H1 (cell line): ENCODE results near the gene ASB14. TPM values are rescaled to one million over a fixed set of nuclear protein-coding genes. Genes with fewer than 3 reads are reported as not detected.
A peak's percentile ranks its signal among the peaks of the same experiment; 100 is the strongest.

Experiments used
- CTCF ChIA-PET: fragments of 300-600 bp; sonication (Branson Sonifier 250); formaldehyde crosslinking; loops from one replicate; lab custom pipeline; 2021; ENCODE audit not compliant: partially characterized antibody; lab: Charles Lee
- POLR2A ChIA-PET: fragments of 300-600 bp; sonication (Branson Sonifier 250); formaldehyde crosslinking; loops from one replicate; lab custom pipeline; 2021; ENCODE audit warnings: inconsistent platforms; ENCODE audit not compliant: partially characterized antibody; lab: Charles Lee
- DNase-seq, 2 experiments: peaks; one replicate each; pipeline versions ENCODE4 v3.0.0 to v3.0.0-alpha.2; 2010 to 2022; ENCODE audit warnings: low spot score in 2 of 2, low read depth in 1 of 2, mixed read lengths in 1 of 2
- FAIRE-seq: peaks from 2 replicates; lab custom pipeline; 2011; peaks lifted over from hg19 to GRCh38; lab: Jason Lieb, UNC
- H2AFZ ChIP-seq: 2 replicates; pipeline ENCODE4 v1.8.1; 2012; ENCODE audit warnings: low read length, inconsistent platforms
- H2AK5ac ChIP-seq: 2 replicates; pipeline ENCODE4 v1.6.1; 2013; ENCODE audit warnings: low read depth, low read length
- H2BK120ac ChIP-seq: replicated peaks from 2 replicates; pipeline ENCODE3; 2013; ENCODE audit warnings: low read depth, low read length, inconsistent platforms
- H2BK12ac ChIP-seq: 2 replicates; pipeline ENCODE4 v1.6.1; 2013; ENCODE audit warnings: low read depth, low read length
- H2BK15ac ChIP-seq: 2 replicates; pipeline ENCODE4 v1.6.1; 2013; ENCODE audit warnings: low read length
- H2BK20ac ChIP-seq: 2 replicates; pipeline ENCODE4 v1.6.1; 2013; ENCODE audit warnings: low read length
- H2BK5ac ChIP-seq: 2 replicates; pipeline ENCODE4 v1.6.1; 2013; ENCODE audit warnings: low read depth, low read length
- H3K14ac ChIP-seq: 2 replicates; pipeline ENCODE4 v1.6.1; 2013; ENCODE audit warnings: inconsistent platforms; ENCODE audit not compliant: insufficient read length
- H3K18ac ChIP-seq: 2 replicates; pipeline ENCODE4 v1.6.1; 2013; ENCODE audit warnings: low read length; ENCODE audit errors: extremely low read depth
- H3K23ac ChIP-seq: 2 replicates; pipeline ENCODE4 v1.6.1; 2013; ENCODE audit warnings: inconsistent platforms; ENCODE audit not compliant: insufficient read length
- H3K23me2 ChIP-seq: 2 replicates; pipeline ENCODE4 v1.6.1; 2013; ENCODE audit warnings: low read depth, low read length
- H3K27ac ChIP-seq: 2 replicates; pipeline ENCODE4 v1.6.1; 2011; ENCODE audit warnings: low read depth, low read length, inconsistent platforms
- H3K27me3 ChIP-seq, 4 experiments: replicated peaks in 1 of 4; 1 replicate in 1 of 4; 2 replicates in 3 of 4; pipeline versions ENCODE4 v1.6.1 to v1.8.1; 2011 to 2013; ENCODE audit warnings: low read length in 3 of 4, mild to moderate bottlenecking in 3 of 4, inconsistent platforms in 2 of 4, mixed read lengths in 2 of 4, moderate library complexity in 1 of 4; ENCODE audit not compliant: control insufficient read depth in 3 of 4, insufficient read depth in 3 of 4; ENCODE audit errors: extremely low read depth in 1 of 4
- H3K36me3 ChIP-seq, 4 experiments: 2 replicates each; pipeline versions ENCODE4 v1.6.1 to v1.8.1; 2011 to 2013; ENCODE audit warnings: mild to moderate bottlenecking in 4 of 4, low read length in 3 of 4, moderate library complexity in 2 of 4, control low read depth in 1 of 4, inconsistent platforms in 1 of 4; ENCODE audit not compliant: insufficient read depth in 4 of 4, control insufficient read depth in 2 of 4
- H3K4ac ChIP-seq: replicated peaks from 2 replicates; pipeline ENCODE3; 2013; ENCODE audit warnings: low read length, low read depth, mixed read lengths, inconsistent platforms; ENCODE audit not compliant: insufficient read length
- H3K4me1 ChIP-seq, 4 experiments: replicated peaks in 1 of 4; 1 replicate in 1 of 4; 2 replicates in 3 of 4; pipeline versions ENCODE4 v1.6.1 to v1.8.1; 2011 to 2013; ENCODE audit warnings: low read length in 3 of 4, inconsistent platforms in 2 of 4, mixed read lengths in 1 of 4; ENCODE audit not compliant: insufficient read depth in 4 of 4, control insufficient read depth in 3 of 4
- H3K4me2 ChIP-seq, 2 experiments: 2 replicates each; pipeline versions ENCODE4 v1.6.1 to v1.8.1; 2011 to 2013; ENCODE audit warnings: low read depth in 2 of 2, low read length in 2 of 2, control low read depth in 1 of 2, inconsistent platforms in 1 of 2, mild to moderate bottlenecking in 1 of 2; ENCODE audit not compliant: insufficient read depth in 1 of 2
- H3K4me3 ChIP-seq, 4 experiments: fragments of 200-600, 300-600 bp in 1 of 4; sonication (generic), shearing (Covaris generic), sonication (Bioruptor Twin) in 1 of 4; 2 replicates each; pipeline versions ENCODE4 v1.5.1 to v1.8.1; 2011 to 2016; ENCODE audit warnings: low read length in 4 of 4, low read depth in 3 of 4, control low read depth in 2 of 4, inconsistent platforms in 2 of 4, mild to moderate bottlenecking in 2 of 4, mixed read lengths in 1 of 4, moderate library complexity in 1 of 4; ENCODE audit not compliant: insufficient read depth in 2 of 4; ENCODE audit errors: extremely low read depth in 1 of 4
- H3K56ac ChIP-seq: replicated peaks from 2 replicates; pipeline ENCODE3; 2013; ENCODE audit warnings: low read depth, mild to moderate bottlenecking, mixed read lengths, low read length, inconsistent platforms; ENCODE audit not compliant: insufficient read length
- H3K79me1 ChIP-seq: 2 replicates; pipeline ENCODE4 v1.6.1; 2013; ENCODE audit warnings: low read depth, low read length, control low read depth
- H3K79me2 ChIP-seq, 2 experiments: 2 replicates each; pipeline versions ENCODE4 v1.6.1 to v1.8.1; 2012 to 2013; ENCODE audit warnings: low read length in 2 of 2, mild to moderate bottlenecking in 2 of 2, inconsistent platforms in 1 of 2; ENCODE audit not compliant: insufficient read depth in 2 of 2, control insufficient read depth in 1 of 2
- H3K9ac ChIP-seq, 4 experiments: replicated peaks in 1 of 4; 1 replicate in 1 of 4; 2 replicates in 3 of 4; pipeline versions ENCODE4 v1.6.1 to v1.8.1; 2011 to 2013; ENCODE audit warnings: low read depth in 3 of 4, low read length in 3 of 4, control low read depth in 2 of 4, mild to moderate bottlenecking in 2 of 4, moderate library complexity in 2 of 4, inconsistent platforms in 1 of 4; ENCODE audit errors: extremely low read depth in 1 of 4
- H3K9me3 ChIP-seq, 2 experiments: 2 replicates each; pipeline versions ENCODE4 v1.6.1 to v1.8.1; 2012 to 2013; ENCODE audit warnings: mild to moderate bottlenecking in 2 of 2, moderate library complexity in 2 of 2, control low read depth in 1 of 2, inconsistent platforms in 1 of 2, low read depth in 1 of 2, low read length in 1 of 2, mixed read lengths in 1 of 2; ENCODE audit not compliant: insufficient read depth in 2 of 2
- H4K20me1 ChIP-seq, 2 experiments: replicated peaks in 1 of 2; 2 replicates each; pipeline versions ENCODE3 to v1.8.1; 2011 to 2013; ENCODE audit warnings: inconsistent platforms in 2 of 2, low read length in 2 of 2, mild to moderate bottlenecking in 1 of 2; ENCODE audit not compliant: insufficient read depth in 2 of 2, control insufficient read depth in 1 of 2
- H4K5ac ChIP-seq: 2 replicates; pipeline ENCODE4 v1.6.1; 2013; ENCODE audit warnings: low read length, low read depth, mixed read lengths, inconsistent platforms; ENCODE audit not compliant: insufficient read length
- H4K8ac ChIP-seq: 2 replicates; pipeline ENCODE4 v1.8.0; 2013; ENCODE audit warnings: mild to moderate bottlenecking, moderate library complexity, low read length, inconsistent platforms; ENCODE audit not compliant: insufficient read depth; ENCODE audit errors: extremely low read depth
- H4K91ac ChIP-seq: replicated peaks from 2 replicates; pipeline ENCODE3; 2013; ENCODE audit warnings: low read length, mixed read lengths, inconsistent platforms; ENCODE audit not compliant: insufficient read length
- ASH2L ChIP-seq: fragments of 200-600, 300-600 bp; sonication (generic); IDR thresholded peaks from one replicate; pipeline ENCODE4 v1.7.1; 2017; ENCODE audit warnings: low read length
- CBX8 ChIP-seq: fragments of 300-800, 300-1000 bp; sonication (generic); IDR thresholded peaks from 2 replicates; pipeline ENCODE4 v1.7.1; 2016; ENCODE audit warnings: low read depth, low read length, borderline replicate concordance
- EGR1 ChIP-seq: IDR thresholded peaks from 2 replicates; pipeline ENCODE4 v1.6.1; 2011; ENCODE audit warnings: low read depth, low read length, borderline replicate concordance
- KDM4A ChIP-seq: IDR thresholded peaks from one replicate; pipeline ENCODE4 v1.7.1; 2012; ENCODE audit warnings: low read depth, mild to moderate bottlenecking, moderate library complexity, low read length, inconsistent platforms; ENCODE audit not compliant: severe bottlenecking
- PHF8 ChIP-seq: fragments of 200-600 bp; sonication (generic); conservative IDR thresholded peaks from 2 replicates; pipeline ENCODE4 v1.7.1; 2012; ENCODE audit warnings: low read depth, mild to moderate bottlenecking, inconsistent platforms, low read length, moderate library complexity
- POLR2A ChIP-seq, 2 experiments: IDR thresholded peaks; 1 replicate in 1 of 2; 2 replicates in 1 of 2; pipeline ENCODE4 v1.6.1; 2011; ENCODE audit warnings: low read depth in 2 of 2, low read length in 2 of 2, mild to moderate bottlenecking in 2 of 2; ENCODE audit errors: control extremely low read depth in 1 of 2
- RBBP5 ChIP-seq: IDR thresholded peaks from 2 replicates; pipeline ENCODE4 v1.7.1; 2012; ENCODE audit warnings: low read depth, mild to moderate bottlenecking, inconsistent platforms, low read length, moderate library complexity, borderline replicate concordance
- SAP30 ChIP-seq: fragments of 300-600 bp; sonication (generic); IDR thresholded peaks from 2 replicates; pipeline ENCODE4 v1.7.1; 2012; ENCODE audit warnings: low read length, moderate library complexity, mild to moderate bottlenecking, inconsistent platforms; ENCODE audit not compliant: insufficient read depth, insufficient replicate concordance
- SIN3A ChIP-seq, 2 experiments: IDR thresholded peaks in 1 of 2; conservative IDR thresholded peaks in 1 of 2; 2 replicates each; pipeline ENCODE4 v1.6.1; 2011 to 2012; ENCODE audit warnings: low read length in 2 of 2, improper control_type of control experiment in 1 of 2, low read depth in 1 of 2, mild to moderate bottlenecking in 1 of 2
- SIRT6 ChIP-seq: IDR thresholded peaks from one replicate; pipeline ENCODE4 v1.7.1; 2012; ENCODE audit warnings: low read length, inconsistent platforms
- SP4 ChIP-seq: IDR thresholded peaks from 2 replicates; pipeline ENCODE4 v1.6.1; 2012; ENCODE audit warnings: low read length, inconsistent platforms
- WGBS, 2 experiments: shearing (Covaris generic) in 1 of 2; methylation state at CpG; one replicate each; pipeline versions ENCODE4 v1.1.6 to v1.1.7; 2013 to 2015; ENCODE audit warnings: low lambda C conversion rate in 2 of 2, mixed read lengths in 2 of 2, inconsistent platforms in 1 of 2, low coverage in 1 of 2, missing lambda C conversion rate in 1 of 2; ENCODE audit not compliant: insufficient replicate concordance in 2 of 2, insufficient coverage in 1 of 2, insufficient read length in 1 of 2; ENCODE audit errors: extremely low coverage in 1 of 2, missing lambda C conversion rate in 1 of 2; 5-methylcytosine and 5-hydroxymethylcytosine counted together
- polyA plus RNA-seq, 7 experiments: library from polyadenylated mRNA; depleted of rRNA in 3 of 7; stranded (reverse) in 5 of 7; unstranded in 2 of 7; fragments of >200 nt in 5 of 7; fragments of 200-250 nt in 2 of 7; gene quantifications; 1 replicate in 5 of 7; 2 replicates in 1 of 7; 4 replicates in 1 of 7; pipeline versions ENCODE4 v1.2.1 to v1.2.3, GENCODE V29; 2011 to 2013; ENCODE audit warnings: missing spikeins in 2 of 7, mixed read lengths in 2 of 7
- total RNA-seq: library from RNA; stranded (reverse); fragmentation: NEBNext Ultra II Directional; extraction: Animal tissue kit (Norgen Biotek cat#: 25700); gene quantifications from 2 replicates; pipeline ENCODE4 v1.2.1, GENCODE V29; 2021

Gene ASB14
- total and polyA plus RNA-seq, 2 of the 8 experiments (the other 6 are each of a cell fraction or from before 2014, with no cell fraction given): not detected

DNA sequence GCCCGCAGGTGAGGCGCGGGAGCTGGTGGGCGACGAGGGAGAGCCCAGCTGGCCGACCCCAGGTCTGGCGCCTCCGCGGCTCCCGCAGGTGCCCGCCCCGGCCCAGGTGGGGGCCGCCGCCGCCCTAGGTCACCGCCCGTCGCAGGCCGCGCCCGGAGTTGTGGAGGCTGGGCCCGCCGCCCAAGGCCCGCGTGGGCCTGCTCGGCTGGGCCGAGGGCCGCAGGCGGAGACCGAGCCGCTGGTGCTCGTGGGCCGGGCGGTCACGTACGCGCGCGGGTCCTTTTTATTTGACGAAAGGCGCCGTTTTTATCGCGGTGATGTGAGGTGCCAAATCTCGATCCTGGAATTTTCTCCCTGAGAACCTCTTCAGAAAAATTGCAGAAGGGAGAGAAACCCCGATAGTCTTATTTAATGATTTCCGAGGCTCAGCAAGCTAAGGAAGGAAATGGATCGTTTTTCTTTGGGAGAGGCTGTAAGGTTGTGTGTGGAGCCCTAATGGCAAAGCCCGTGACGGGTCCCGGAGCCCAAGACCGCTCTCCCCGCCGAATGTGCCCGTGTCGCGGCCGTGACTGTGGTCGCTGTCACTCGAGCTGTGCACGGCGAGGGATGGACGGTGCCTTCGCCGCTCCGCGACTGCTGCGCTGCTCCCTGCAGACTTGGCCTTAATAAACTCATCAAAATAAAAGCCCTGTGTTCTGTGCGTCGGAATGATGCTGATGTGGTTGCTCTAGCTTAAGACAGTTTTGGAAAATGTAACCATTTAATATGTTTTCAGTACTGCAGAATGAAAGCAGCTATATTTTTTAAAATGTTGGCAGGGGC is 64.3 kb downstream of the ASB14 start:
- peak overlapping the region; percentile 90; the same call in 1 of the 2 replicates for H4K8ac ChIP-seq
- peaks cover 5% of the 10 kb centered on the region; the same call in 1 of the 2 replicates for H3K23me2 ChIP-seq
- H3K56ac ChIP-seq: no peak overlapping the region
- no peaks in the 10 kb centered on the region for H3K9me3 ChIP-seq
- H4K91ac ChIP-seq: peak overlapping the region; percentile 87
- H2BK20ac ChIP-seq: no peak overlapping the region
- POLR2A ChIA-PET: interaction anchor here (0.6 to 1.6 kb wide), 4 partner anchors 10 to 169 kb away, joined by 3 read pairs; no protein-coding TSS in a partner anchor
- no peaks in the 10 kb centered on the region for H3K79me1 ChIP-seq
- H3K9ac ChIP-seq: peak overlapping the region; percentile 1 to 72 (median 54); a peak in 5 of 7 replicates
- CTCF ChIA-PET: interaction anchor here (0.6 to 3.2 kb wide), 5 partner anchors 28 to 236 kb away, joined by 3 to 23 read pairs (median 4); partner anchors contain the start of gene HESX1
- 3% methylated on average over 49 of the region's 70 CpGs; no CpG with 5 or more reads in 1 of the 2 experiments for WGBS, 2 experiments
- FAIRE-seq: no peak
- H2AK5ac ChIP-seq: no peak overlapping the region
- H3K27ac ChIP-seq: 0 out of 2 replicates have a peak overlapping the region, but pooled peaks have one; percentile 3
- no peak overlapping the region for H3K14ac ChIP-seq
- H3K4me3 ChIP-seq: peak overlapping the region; percentile 70 to 91 (median 82)
- 0 out of 2 replicates have a peak overlapping the region, but pooled peaks have one; percentile 44 for H2AFZ ChIP-seq
- H3K18ac ChIP-seq: no peak overlapping the region
- peak overlapping the region; percentile 92 for H4K5ac ChIP-seq
- H3K23ac ChIP-seq: no peak overlapping the region
- peaks cover 0 to 3% (median 1%) of the 10 kb centered on the region in 4 experiments; a peak in 2 of 7 replicates for H3K4me1 ChIP-seq
- H3K4me2 ChIP-seq: peak overlapping the region; percentile 71 to 73
- no peak overlapping the region for H2BK12ac ChIP-seq
- H3K27me3 ChIP-seq: peaks cover 0 to 2% (median 0%) of the 10 kb centered on the region in 4 experiments; a peak in 1 of 7 replicates
- H2BK5ac ChIP-seq: no peak overlapping the region
- no peaks in the 10 kb centered on the region for H3K36me3 ChIP-seq
- DNase-seq: peak in 1 of 2 experiments; percentile 56
- no peak overlapping the region for H2BK120ac ChIP-seq
- peaks cover 2 to 3% of the 10 kb centered on the region in 2 experiments for H4K20me1 ChIP-seq
- no peak overlapping the region for H3K4ac ChIP-seq
- no peak overlapping the region; the same call in 1 of the 2 replicates for H2BK15ac ChIP-seq
- peaks cover 0 to 29% of the 10 kb centered on the region in 2 experiments; a peak in 2 of 4 replicates for H3K79me2 ChIP-seq
- TF ChIP-seq PHF8 (peak; percentile 42; the same call in 1 of the 2 replicates), SIRT6 (no peak), SIN3A (conservative IDR thresholded peaks at IDR 0.05 in 1 of 2, IDR thresholded peaks at IDR 0.05 in 1 of 2; ENCODE audit: low read depth in 1 of 2, low read length in 2 of 2) (peak in 1 of 2 experiments; percentile 4; a peak in 1 of 4 replicates), ASH2L (peak; percentile 21), RBBP5 (peak; percentile 19; the same call in 1 of the 2 replicates), KDM4A (peak; percentile 96), SAP30 (peak; percentile 42), POLR2A (IDR thresholded peaks at IDR 0.05; ENCODE audit: control extremely low read depth in 1 of 2, low read depth in 2 of 2, low read length in 2 of 2) (no peak), SP4 (no peak), EGR1 (no peak), CBX8 (no peak)
